Measurements from ENCODE around the gene PAQR7. TPM values are rescaled to one million over a fixed set of nuclear protein-coding genes. Genes with fewer than 3 reads are reported as not detected.

Gene PAQR7, protein sequence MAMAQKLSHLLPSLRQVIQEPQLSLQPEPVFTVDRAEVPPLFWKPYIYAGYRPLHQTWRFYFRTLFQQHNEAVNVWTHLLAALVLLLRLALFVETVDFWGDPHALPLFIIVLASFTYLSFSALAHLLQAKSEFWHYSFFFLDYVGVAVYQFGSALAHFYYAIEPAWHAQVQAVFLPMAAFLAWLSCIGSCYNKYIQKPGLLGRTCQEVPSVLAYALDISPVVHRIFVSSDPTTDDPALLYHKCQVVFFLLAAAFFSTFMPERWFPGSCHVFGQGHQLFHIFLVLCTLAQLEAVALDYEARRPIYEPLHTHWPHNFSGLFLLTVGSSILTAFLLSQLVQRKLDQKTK
- 10.5 TPM for polyA plus RNA-seq (2013, experiment 1 of 2)
- 10.0 TPM for polyA plus RNA-seq (2013, experiment 2 of 2)

DNA sequence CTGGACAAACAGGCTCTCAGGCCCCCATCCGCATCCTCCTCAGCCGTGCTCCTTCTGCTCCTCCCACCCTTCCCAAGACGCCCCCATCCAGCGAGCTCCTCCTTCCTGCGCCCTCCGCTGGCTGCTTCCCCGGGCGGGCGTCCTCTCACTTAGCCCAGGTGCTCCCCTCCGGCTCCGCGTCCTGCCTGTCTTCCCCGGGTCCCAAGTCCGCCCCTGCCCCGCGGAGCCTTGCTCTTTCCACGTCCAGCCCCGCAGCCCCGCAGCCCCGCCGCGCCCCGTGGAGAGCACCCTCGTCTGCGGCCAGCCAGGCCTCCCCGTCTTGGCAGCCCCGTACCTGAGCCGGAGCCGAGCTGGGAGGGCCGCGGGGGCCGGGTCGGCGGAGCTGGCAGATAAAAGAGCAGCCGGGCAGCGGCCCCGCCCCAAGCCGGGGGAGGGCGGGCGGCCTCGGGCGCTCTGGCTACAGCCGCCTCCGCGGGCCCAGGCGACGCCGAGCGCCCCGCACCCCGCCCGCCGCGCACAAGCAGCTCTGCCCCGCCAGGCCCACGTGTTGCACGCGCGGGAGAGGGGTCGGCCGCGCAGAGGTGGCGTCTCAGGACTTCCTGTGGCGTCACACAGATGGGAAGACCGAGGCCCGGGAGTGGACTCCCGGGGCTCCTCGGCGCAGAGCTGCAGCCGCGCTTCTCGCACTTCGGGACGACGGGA, at the start of gene PAQR7:
PAQR7 (minus strand) TSS at position 555 of the 702 bp plus-strand sequence. CDS start 11,869 bp downstream, outside the sequence.
- H3K36me3 ChIP-seq (ENCODE audit: control insufficient read depth in 1 of 2, insufficient read depth in 2 of 2, low read depth in 1 of 2, low read length in 2 of 2): peaks cover 2 to 4% of the 10 kb centered on the region in 2 experiments
- peak within 1 kb of the TSS; percentile 71 to 84 for H3K4ac ChIP-seq (ENCODE audit: low read depth in 1 of 2, low read length in 2 of 2)
- peak within 1 kb of the TSS; percentile 88 for H3K9ac ChIP-seq (ENCODE audit: low read length)
- H4K8ac ChIP-seq (ENCODE audit: low read length): peak within 1 kb of the TSS; percentile 29
- peaks cover 0 to 2% of the 10 kb centered on the region in 2 experiments for H3K27me3 ChIP-seq (ENCODE audit: control insufficient read depth in 1 of 2, insufficient read depth in 1 of 2, low read length in 2 of 2)
- H3K9me3 ChIP-seq (ENCODE audit: control insufficient read depth, low read length): no peaks in the 10 kb centered on the region
- peak within 1 kb of the TSS; percentile 73 for H2BK15ac ChIP-seq (ENCODE audit: low read depth, poor library complexity, severe bottlenecking)
- peak within 1 kb of the TSS; percentile 74 to 89 for H3K4me3 ChIP-seq (ENCODE audit: insufficient read depth in 1 of 2, low read depth in 1 of 2, low read length in 2 of 2)
- peak within 1 kb of the TSS; percentile 91 to 94 for H3K18ac ChIP-seq (ENCODE audit: low read depth in 1 of 2, low read length in 2 of 2)
- peaks cover 20% of the 10 kb centered on the region for H3K79me1 ChIP-seq (replicated peaks; ENCODE audit: low read length, poor library complexity, severe bottlenecking)
- DNase-seq: peak; percentile 81
- peak within 1 kb of the TSS in 1 of 2 experiments; percentile 74 for H3K23ac ChIP-seq (ENCODE audit: low read length in 2 of 2)
- H3K4me2 ChIP-seq (ENCODE audit: low read length, poor library complexity, severe bottlenecking): peak within 1 kb of the TSS; percentile 86
- H2BK120ac ChIP-seq (ENCODE audit: low read depth, low read length): peak within 1 kb of the TSS; percentile 24
- H2AFZ ChIP-seq (ENCODE audit: low read depth, low read length): peak within 1 kb of the TSS; percentile 73
- peak within 1 kb of the TSS; percentile 28 to 92 for H2BK12ac ChIP-seq (ENCODE audit: low read length in 2 of 2)
- peak within 1 kb of the TSS; percentile 63 for H2AK5ac ChIP-seq (ENCODE audit: low read length, severe bottlenecking)
- peak within 1 kb of the TSS in 1 of 2 experiments; percentile 94 for H3K14ac ChIP-seq (ENCODE audit: low read length in 2 of 2)
- WGBS: under 1% methylated on average over 47 of the region's 75 CpGs
- peak within 1 kb of the TSS; percentile 53 for H2BK5ac ChIP-seq (ENCODE audit: low read depth, low read length, poor library complexity, severe bottlenecking)
- H3K27ac ChIP-seq (ENCODE audit: low read length, poor library complexity, severe bottlenecking): peak within 1 kb of the TSS; percentile 30
- peaks cover 29% of the 10 kb centered on the region for H3K4me1 ChIP-seq (ENCODE audit: control insufficient read depth, insufficient read depth, low read depth, low read length)
- H4K91ac ChIP-seq (ENCODE audit: low read length): peak within 1 kb of the TSS; percentile 34

- H3K27me3 ChIP-seq (ENCODE audit: control insufficient read depth in 1 of 2, insufficient read depth in 1 of 2, low read length in 2 of 2): peaks cover 6 to 23% of the 10 kb centered on the region in 2 experiments
- H3K4me2 ChIP-seq (ENCODE audit: low read length, poor library complexity, severe bottlenecking): no peak overlapping the region
- no peak overlapping the region for H3K4me3 ChIP-seq (ENCODE audit: insufficient read depth in 1 of 2, low read depth in 1 of 2, low read length in 2 of 2)
- no peak overlapping the region for H3K4ac ChIP-seq (ENCODE audit: low read depth in 1 of 2, low read length in 2 of 2)
- WGBS: 100% methylated on average over 1 of the region's 2 CpGs
- no peaks in the 10 kb centered on the region for H3K79me1 ChIP-seq (replicated peaks; ENCODE audit: low read length, poor library complexity, severe bottlenecking)
- H4K8ac ChIP-seq (ENCODE audit: low read length): no peak overlapping the region
- no peak overlapping the region for H2BK15ac ChIP-seq (ENCODE audit: low read depth, poor library complexity, severe bottlenecking)
- H3K36me3 ChIP-seq (ENCODE audit: control insufficient read depth in 1 of 2, insufficient read depth in 2 of 2, low read depth in 1 of 2, low read length in 2 of 2): no peaks in the 10 kb centered on the region
- H2BK120ac ChIP-seq (ENCODE audit: low read depth, low read length): no peak overlapping the region
- no peak overlapping the region for H3K14ac ChIP-seq (ENCODE audit: low read length in 2 of 2)
- H2AK5ac ChIP-seq (ENCODE audit: low read length, severe bottlenecking): no peak overlapping the region
- no peak overlapping the region for H3K18ac ChIP-seq (ENCODE audit: low read depth in 1 of 2, low read length in 2 of 2)
- no peak overlapping the region for H2BK5ac ChIP-seq (ENCODE audit: low read depth, low read length, poor library complexity, severe bottlenecking)
- no peaks in the 10 kb centered on the region for H3K9me3 ChIP-seq (ENCODE audit: control insufficient read depth, low read length)
- peaks cover 12% of the 10 kb centered on the region for H3K4me1 ChIP-seq (ENCODE audit: control insufficient read depth, insufficient read depth, low read depth, low read length)
- no peak overlapping the region for H4K91ac ChIP-seq (ENCODE audit: low read length)
- no peak overlapping the region for H3K23ac ChIP-seq (ENCODE audit: low read length in 2 of 2)
- no peak overlapping the region for H2BK12ac ChIP-seq (ENCODE audit: low read length in 2 of 2)
- no peak overlapping the region for H2AFZ ChIP-seq (ENCODE audit: low read depth, low read length)
- no peak for DNase-seq
- no peak overlapping the region for H3K27ac ChIP-seq (ENCODE audit: low read length, poor library complexity, severe bottlenecking)
- no peak overlapping the region for H3K9ac ChIP-seq (ENCODE audit: low read length)
These were observed 48.9 kb upstream of the PAQR7 start for GRCh38 chr1:25924454-25924853.

DNA sequence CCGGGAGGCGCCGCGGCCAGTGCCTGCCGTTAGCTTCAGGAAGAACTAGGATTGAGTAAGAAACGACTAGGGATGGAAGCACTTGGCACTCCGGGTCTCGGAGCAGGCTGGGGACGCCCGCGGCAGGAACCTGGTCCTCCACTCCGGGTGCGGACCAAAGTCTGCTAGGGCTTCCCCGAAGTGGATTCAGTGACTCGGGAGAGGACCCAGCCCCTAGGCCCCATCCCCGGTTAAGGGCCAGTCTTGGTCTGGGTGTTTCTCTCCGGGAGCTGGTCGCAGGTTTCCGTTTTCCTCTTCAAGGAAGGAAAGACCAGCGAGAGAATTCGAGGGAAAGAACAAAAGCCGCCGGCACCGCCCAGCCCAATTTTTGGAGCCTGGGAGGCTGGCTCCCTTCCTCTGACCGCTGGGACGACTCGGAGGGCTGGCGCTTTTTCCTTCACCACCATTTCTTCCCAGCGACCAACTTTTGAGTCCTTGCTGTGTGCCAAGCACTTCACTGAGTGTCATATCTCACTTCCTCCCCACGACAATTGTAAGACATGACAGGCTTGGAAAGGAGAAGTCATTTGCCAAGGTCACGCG, 47.6 kb upstream of the PAQR7 start:
- Histone ChIP-seq H4K91ac (ENCODE audit: low read length) (peak overlapping the region; percentile 76), H3K23ac (ENCODE audit: low read length in 2 of 2) (no peak overlapping the region), H2BK12ac (ENCODE audit: low read length in 2 of 2) (peak overlapping the region in 1 of 2 experiments; percentile 61), H3K4me3 (ENCODE audit: insufficient read depth in 1 of 2, low read depth in 1 of 2, low read length in 2 of 2) (peak overlapping the region; percentile 58 to 79), H3K27ac (ENCODE audit: low read length, poor library complexity, severe bottlenecking) (peak overlapping the region; percentile 61), H3K79me1 (replicated peaks; ENCODE audit: low read length, poor library complexity, severe bottlenecking) (no peaks in the 10 kb centered on the region), H2BK15ac (ENCODE audit: low read depth, poor library complexity, severe bottlenecking) (no peak overlapping the region), H3K4me2 (ENCODE audit: low read length, poor library complexity, severe bottlenecking) (peak overlapping the region; percentile 96), H3K9ac (ENCODE audit: low read length) (peak overlapping the region; percentile 71), H3K9me3 (ENCODE audit: control insufficient read depth, low read length) (no peaks in the 10 kb centered on the region), H3K27me3 (ENCODE audit: control insufficient read depth in 1 of 2, insufficient read depth in 1 of 2, low read length in 2 of 2) (peaks cover 6 to 20% of the 10 kb centered on the region in 2 experiments), H2BK5ac (ENCODE audit: low read depth, low read length, poor library complexity, severe bottlenecking) (peak overlapping the region; percentile 80), H3K14ac (ENCODE audit: low read length in 2 of 2) (no peak overlapping the region), H2AK5ac (ENCODE audit: low read length, severe bottlenecking) (no peak overlapping the region), H3K36me3 (ENCODE audit: control insufficient read depth in 1 of 2, insufficient read depth in 2 of 2, low read depth in 1 of 2, low read length in 2 of 2) (no peaks in the 10 kb centered on the region), H2AFZ (ENCODE audit: low read depth, low read length) (peak overlapping the region; percentile 95), H4K8ac (ENCODE audit: low read length) (peak overlapping the region; percentile 79), H3K4ac (ENCODE audit: low read depth in 1 of 2, low read length in 2 of 2) (peak overlapping the region in 1 of 2 experiments; percentile 89), H3K4me1 (ENCODE audit: control insufficient read depth, insufficient read depth, low read depth, low read length) (peaks cover 12% of the 10 kb centered on the region), H2BK120ac (ENCODE audit: low read depth, low read length) (peak overlapping the region; percentile 23), H3K18ac (ENCODE audit: low read depth in 1 of 2, low read length in 2 of 2) (peak overlapping the region; percentile 45 to 82)
- peak; percentile 33 for DNase-seq
- WGBS: 1% methylated on average over 27 of the region's 32 CpGs

All from mesenchymal stem cell (in vitro differentiated cells and primary cell).